ENCODE measurements around the gene NWD2. TPM values are rescaled to one million over a fixed set of nuclear protein-coding genes. Genes with fewer than 3 reads are reported as not detected.
"Not testable (repeated sequence)": the region's sequence is repeated elsewhere in the genome, so short reads cannot be mapped to it uniquely, and the experiment has no call there.

NWD2 gene
- total RNA-seq, 1 experiment from 2014 or later: not detected

DNA sequence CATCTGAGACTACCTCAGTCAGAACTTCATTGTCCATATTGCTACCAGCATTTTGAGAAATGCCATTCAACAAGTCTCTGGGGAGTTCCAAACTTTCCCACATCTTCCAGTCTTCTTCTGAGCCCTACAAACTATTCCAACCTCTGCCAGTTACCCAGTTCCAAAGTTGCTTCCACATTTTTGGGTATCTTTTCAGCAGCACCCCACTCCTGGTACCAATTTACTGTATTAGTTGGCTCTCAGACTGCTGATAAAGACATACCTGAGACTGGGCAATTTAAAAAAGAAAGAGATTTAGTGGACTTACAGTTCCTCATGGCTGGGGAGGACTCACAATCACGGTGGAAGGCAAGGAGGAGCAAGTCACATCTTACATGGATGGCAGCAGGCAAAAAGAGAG is 39.8 kb upstream of the NWD2 start:
- H3K9me3 ChIP-seq (ENCODE audit: control insufficient read depth in 1 of 2, insufficient read depth in 1 of 2, low read depth in 1 of 2, low read length in 2 of 2); RAD21 ChIA-PET (ENCODE audit: low non-redundant PET in 1 of 2, low total read pairs in 2 of 2, uncharacterized antibody in 2 of 2, unreplicated experiment in 2 of 2); H3K4me3 ChIP-seq (replicated peaks in 1 of 2; ENCODE audit: low read depth in 1 of 2, low read length in 2 of 2); DNase-seq (ENCODE audit: low read depth, low spot score); H3K4me1 ChIP-seq (ENCODE audit: control insufficient read depth in 1 of 2, insufficient read depth in 2 of 2, low read length in 2 of 2); H3K27ac ChIP-seq (ENCODE audit: low read depth, low read length); H3K9ac ChIP-seq (ENCODE audit: low read length); ATAC-seq; CTCF ChIA-PET; H3K9me2 ChIP-seq (ENCODE audit: insufficient read depth); H3K36me3 ChIP-seq (ENCODE audit: control insufficient read depth in 1 of 2, insufficient read depth in 2 of 2, low read length in 2 of 2); H2AFZ ChIP-seq (ENCODE audit: low read depth, low read length, poor library complexity, severe bottlenecking); BruUV-seq (replicated peaks); H3K4me2 ChIP-seq (ENCODE audit: low read length); H3K79me2 ChIP-seq (ENCODE audit: insufficient read depth, low read length); H4K20me1 ChIP-seq (ENCODE audit: insufficient read depth); intact Hi-C loops (cut with micrococcal nuclease); POLR2A ChIA-PET; H3K27me3 ChIP-seq (ENCODE audit: insufficient read depth, low read length): not testable (repeated sequence)

DNA sequence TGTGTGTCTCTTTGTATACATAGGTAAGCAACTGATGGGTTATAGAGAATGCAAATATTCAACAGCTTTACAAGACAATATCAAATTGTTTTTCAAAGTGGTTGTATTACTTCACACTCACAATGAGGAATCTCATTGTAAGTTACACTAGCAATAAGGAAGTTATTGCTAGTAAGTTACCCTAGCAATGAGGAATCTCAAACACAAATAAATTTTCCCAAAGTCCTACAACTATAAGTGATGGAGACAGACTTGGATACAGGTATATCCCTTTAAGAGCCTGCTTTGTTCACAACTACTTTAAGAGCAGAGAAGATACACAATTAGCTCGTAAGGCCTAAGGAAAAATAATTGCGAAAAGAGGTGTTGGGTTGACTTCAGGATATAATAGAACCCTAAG is 28.3 kb upstream of the NWD2 start:
- intact Hi-C loops (cut with micrococcal nuclease): no loop called here
- Histone ChIP-seq H3K9me2 (ENCODE audit: insufficient read depth) (no peaks in the 10 kb centered on the region), H2AFZ (ENCODE audit: low read depth, low read length, poor library complexity, severe bottlenecking) (no peak overlapping the region), H3K27ac (ENCODE audit: low read depth, low read length) (no peak overlapping the region), H3K9ac (ENCODE audit: low read length) (no peak overlapping the region), H3K79me2 (ENCODE audit: insufficient read depth, low read length) (no peaks in the 10 kb centered on the region), H3K4me1 (ENCODE audit: control insufficient read depth in 1 of 2, insufficient read depth in 2 of 2, low read length in 2 of 2) (no peaks in the 10 kb centered on the region), H3K9me3 (ENCODE audit: control insufficient read depth in 1 of 2, insufficient read depth in 1 of 2, low read depth in 1 of 2, low read length in 2 of 2) (no peaks in the 10 kb centered on the region), H3K4me3 (replicated peaks in 1 of 2; ENCODE audit: low read depth in 1 of 2, low read length in 2 of 2) (no peak overlapping the region), H3K27me3 (ENCODE audit: insufficient read depth, low read length) (peaks cover 17% of the 10 kb centered on the region; the same call in 1 of the 2 replicates), H3K36me3 (ENCODE audit: control insufficient read depth in 1 of 2, insufficient read depth in 2 of 2, low read length in 2 of 2) (no peaks in the 10 kb centered on the region), H4K20me1 (ENCODE audit: insufficient read depth) (no peaks in the 10 kb centered on the region), H3K4me2 (ENCODE audit: low read length) (no peak overlapping the region)
- ChIA-PET POLR2A (no interaction called here), RAD21 (ENCODE audit: low non-redundant PET in 1 of 2, low total read pairs in 2 of 2, uncharacterized antibody in 2 of 2, unreplicated experiment in 2 of 2) (no interaction called here), CTCF (no interaction called here)
- ATAC-seq (no peak), DNase-seq (ENCODE audit: low read depth, low spot score) (no peak)
- TF ChIP-seq ELF1 (IDR thresholded peaks at IDR 0.05; ENCODE audit: borderline replicate concordance, low read depth) (no peak), EGR1 (IDR thresholded peaks at IDR 0.05; ENCODE audit: low read depth) (no peak), ZNF274 (IDR thresholded peaks at IDR 0.05; ENCODE audit: low read depth, low read length) (no peak), JUND (IDR thresholded peaks at IDR 0.05) (no peak), YY1 (IDR thresholded peaks at IDR 0.05; ENCODE audit: extremely low read depth, insufficient replicate concordance, low read depth, low read length) (no peak), FOSL1 (IDR thresholded peaks at IDR 0.05; ENCODE audit: low read depth) (no peak), SRF (IDR thresholded peaks at IDR 0.05; ENCODE audit: low read depth) (no peak), TCF7L2 (IDR thresholded peaks at IDR 0.05; ENCODE audit: borderline replicate concordance, extremely low read depth, insufficient read depth, insufficient read length) (no peak), EZH2 (IDR thresholded peaks at IDR 0.05) (no peak), SP1 (IDR thresholded peaks at IDR 0.05; ENCODE audit: low read depth) (no peak), RAD21 (IDR thresholded peaks at IDR 0.05; ENCODE audit: low read depth) (no peak), POLR2AphosphoS5 (IDR thresholded peaks at IDR 0.05; ENCODE audit: low read depth, low read length) (no peak)
- TF ChIP-seq, protein P1, sequence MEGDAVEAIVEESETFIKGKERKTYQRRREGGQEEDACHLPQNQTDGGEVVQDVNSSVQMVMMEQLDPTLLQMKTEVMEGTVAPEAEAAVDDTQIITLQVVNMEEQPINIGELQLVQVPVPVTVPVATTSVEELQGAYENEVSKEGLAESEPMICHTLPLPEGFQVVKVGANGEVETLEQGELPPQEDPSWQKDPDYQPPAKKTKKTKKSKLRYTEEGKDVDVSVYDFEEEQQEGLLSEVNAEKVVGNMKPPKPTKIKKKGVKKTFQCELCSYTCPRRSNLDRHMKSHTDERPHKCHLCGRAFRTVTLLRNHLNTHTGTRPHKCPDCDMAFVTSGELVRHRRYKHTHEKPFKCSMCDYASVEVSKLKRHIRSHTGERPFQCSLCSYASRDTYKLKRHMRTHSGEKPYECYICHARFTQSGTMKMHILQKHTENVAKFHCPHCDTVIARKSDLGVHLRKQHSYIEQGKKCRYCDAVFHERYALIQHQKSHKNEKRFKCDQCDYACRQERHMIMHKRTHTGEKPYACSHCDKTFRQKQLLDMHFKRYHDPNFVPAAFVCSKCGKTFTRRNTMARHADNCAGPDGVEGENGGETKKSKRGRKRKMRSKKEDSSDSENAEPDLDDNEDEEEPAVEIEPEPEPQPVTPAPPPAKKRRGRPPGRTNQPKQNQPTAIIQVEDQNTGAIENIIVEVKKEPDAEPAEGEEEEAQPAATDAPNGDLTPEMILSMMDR (IDR thresholded peaks at IDR 0.05 in 2 of 3, conservative IDR thresholded peaks at IDR 0.05 in 1 of 3; ENCODE audit: borderline replicate concordance in 1 of 3, insufficient read depth in 1 of 3, low read depth in 2 of 3, low read length in 2 of 3): no peak
- TF ChIP-seq, protein P2, sequence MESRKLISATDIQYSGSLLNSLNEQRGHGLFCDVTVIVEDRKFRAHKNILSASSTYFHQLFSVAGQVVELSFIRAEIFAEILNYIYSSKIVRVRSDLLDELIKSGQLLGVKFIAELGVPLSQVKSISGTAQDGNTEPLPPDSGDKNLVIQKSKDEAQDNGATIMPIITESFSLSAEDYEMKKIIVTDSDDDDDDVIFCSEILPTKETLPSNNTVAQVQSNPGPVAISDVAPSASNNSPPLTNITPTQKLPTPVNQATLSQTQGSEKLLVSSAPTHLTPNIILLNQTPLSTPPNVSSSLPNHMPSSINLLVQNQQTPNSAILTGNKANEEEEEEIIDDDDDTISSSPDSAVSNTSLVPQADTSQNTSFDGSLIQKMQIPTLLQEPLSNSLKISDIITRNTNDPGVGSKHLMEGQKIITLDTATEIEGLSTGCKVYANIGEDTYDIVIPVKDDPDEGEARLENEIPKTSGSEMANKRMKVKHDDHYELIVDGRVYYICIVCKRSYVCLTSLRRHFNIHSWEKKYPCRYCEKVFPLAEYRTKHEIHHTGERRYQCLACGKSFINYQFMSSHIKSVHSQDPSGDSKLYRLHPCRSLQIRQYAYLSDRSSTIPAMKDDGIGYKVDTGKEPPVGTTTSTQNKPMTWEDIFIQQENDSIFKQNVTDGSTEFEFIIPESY (IDR thresholded peaks at IDR 0.05; ENCODE audit: extremely low read depth, insufficient replicate concordance, low read length): no peak
- TF ChIP-seq, protein P3, sequence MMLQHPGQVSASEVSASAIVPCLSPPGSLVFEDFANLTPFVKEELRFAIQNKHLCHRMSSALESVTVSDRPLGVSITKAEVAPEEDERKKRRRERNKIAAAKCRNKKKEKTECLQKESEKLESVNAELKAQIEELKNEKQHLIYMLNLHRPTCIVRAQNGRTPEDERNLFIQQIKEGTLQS (IDR thresholded peaks at IDR 0.05): no peak
- BruUV-seq (replicated peaks): no TSS peak

Data from HCT116 (cell line).